Retinal pigment epithelial cell (primary cell): Measurements from ENCODE around the gene GAS1.

Source experiments
- DNase-seq: peaks from one replicate; pipeline ENCODE4 v3.0.0-alpha.2; 2010; ENCODE audit warnings: low read depth
- H3K4me3 ChIP-seq: 2 replicates; pipeline ENCODE4 v1.5.1; 2011; ENCODE audit warnings: mild to moderate bottlenecking, low read length, control low read depth, moderate library complexity
- CTCF ChIP-seq: conservative IDR thresholded peaks from 2 replicates; pipeline ENCODE4 v1.5.1; 2011; ENCODE audit warnings: low read depth, low read length, control low read depth, inconsistent platforms

Gene GAS1

GRCh38 chr9:86947146-86948073 is at the start of gene GAS1:
GAS1 (minus strand) TSS chr9:86947506; CDS start chr9:86946779, 727 bp downstream.
- peak; percentile 87 for DNase-seq
- H3K4me3 ChIP-seq: peak within 1 kb of the TSS; percentile 70
- no peak for TF ChIP-seq CTCF

GRCh38 chr9:86994231-86994630 is 46.9 kb upstream of the GAS1 start:
- TF ChIP-seq CTCF: no peak
- peak; percentile 45 for DNase-seq
- no peak overlapping the region for H3K4me3 ChIP-seq

DNA sequence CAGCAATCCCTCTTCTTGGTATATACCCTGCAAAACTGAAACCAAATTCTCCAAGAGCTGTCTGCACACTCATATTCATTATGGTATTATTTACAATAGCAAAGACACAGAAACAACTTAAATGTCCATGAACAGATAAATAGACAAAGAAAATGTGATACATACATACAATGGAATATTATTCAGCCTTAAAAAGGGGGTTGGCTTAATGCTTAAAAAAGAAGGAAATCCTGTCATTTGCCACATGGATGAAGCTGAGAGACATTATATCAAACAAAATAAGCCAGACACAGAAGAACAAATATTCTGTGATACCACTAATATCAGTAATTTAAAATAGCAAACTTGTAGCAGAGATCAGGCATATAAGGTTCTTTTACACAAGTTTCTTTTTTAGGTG is 46.5 kb upstream of the GAS1 start:
- DNase-seq: no peak
- H3K4me3 ChIP-seq: no peak overlapping the region
- TF ChIP-seq CTCF: no peak

DNA sequence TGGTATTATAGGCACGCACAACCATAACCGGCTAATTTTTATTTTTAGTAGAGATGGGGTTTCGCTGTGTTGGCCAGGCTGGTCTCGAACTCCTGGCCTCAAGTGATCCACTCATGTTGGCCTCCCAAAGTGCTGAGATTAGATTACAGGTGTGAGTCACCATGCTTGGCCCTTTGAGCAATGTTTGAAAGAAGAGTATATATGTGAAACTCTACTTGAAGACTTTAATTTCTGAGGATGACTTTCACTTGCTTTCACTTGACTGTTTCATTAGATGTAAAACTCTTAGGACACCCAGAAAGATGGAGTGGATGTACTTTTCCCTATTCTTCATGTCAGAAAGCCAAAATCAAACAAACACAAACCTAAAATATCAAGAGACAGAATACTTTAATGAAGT is 43.8 kb upstream of the GAS1 start:
- no peak for TF ChIP-seq CTCF
- no peak for DNase-seq
- H3K4me3 ChIP-seq: no peak overlapping the region

- H3K4me3 ChIP-seq: no peak overlapping the region
- no peak for TF ChIP-seq CTCF
- DNase-seq: no peak
Observed at GRCh38 chr9:86990290-86990689, 43.0 kb upstream of the GAS1 start.

- H3K4me3 ChIP-seq: no peak overlapping the region
- TF ChIP-seq CTCF: no peak
- DNase-seq: no peak
Observed at GRCh38 chr9:86987900-86988299, 40.6 kb upstream of the GAS1 start.

GRCh38 chr9:86985132-86985647 is 37.9 kb upstream of the GAS1 start:
- no peak overlapping the region for H3K4me3 ChIP-seq
- DNase-seq: no peak
- TF ChIP-seq CTCF: no peak
